RWPE2 (cell line): Measurements from ENCODE around the gene TMEM54.
A peak's percentile ranks its signal among the peaks of the same experiment; 100 is the strongest.

Experiments used
- ATAC-seq: fragments of 200-7000 bp; cut with Tn5 transposase; 3 replicates; pipeline ENCODE4 v1.9.1; 2021; ENCODE audit warnings: low read depth
- DNase-seq: peaks from one replicate; pipeline ENCODE4 v3.0.0-alpha.2; 2020; ENCODE audit warnings: low spot score
- H3K27ac ChIP-seq: fragments of 450-650 bp; 2 replicates; pipeline ENCODE4 v1.5.1; 2017; ENCODE audit warnings: mild to moderate bottlenecking; ENCODE audit not compliant: poor library complexity, severe bottlenecking
- H3K27me3 ChIP-seq: fragments of 250-450 bp; sonication (Bioruptor Pico); 2 replicates; pipeline ENCODE4 v1.5.1; 2021; ENCODE audit warnings: mild to moderate bottlenecking, moderate library complexity; ENCODE audit not compliant: insufficient read depth, poor library complexity, severe bottlenecking
- H3K36me3 ChIP-seq: fragments of 250-450 bp; sonication (Bioruptor Pico); 2 replicates; pipeline ENCODE4 v1.5.1; 2020; ENCODE audit warnings: low read depth, mild to moderate bottlenecking, moderate library complexity
- H3K4me1 ChIP-seq: fragments of 250-450 bp; sonication (Bioruptor Pico); 2 replicates; pipeline ENCODE4 v1.5.1; 2021; ENCODE audit warnings: mild to moderate bottlenecking, moderate library complexity; ENCODE audit not compliant: insufficient read depth, poor library complexity, severe bottlenecking
- H3K4me3 ChIP-seq: fragments of 250-450 bp; sonication (Bioruptor Pico); 2 replicates; pipeline ENCODE4 v1.5.1; 2021; ENCODE audit warnings: mild to moderate bottlenecking, moderate library complexity; ENCODE audit not compliant: severe bottlenecking
- H3K9me3 ChIP-seq: fragments of 250-450 bp; sonication (Bioruptor Pico); 2 replicates; pipeline ENCODE4 v1.5.1; 2021; ENCODE audit warnings: mild to moderate bottlenecking, moderate library complexity; ENCODE audit not compliant: severe bottlenecking
- TF ChIP-seq, protein P1 (sequence below): fragments of 450-650 bp; IDR thresholded peaks from one replicate; pipeline ENCODE4 v1.5.1; 2017; ENCODE audit warnings: mild to moderate bottlenecking, moderate library complexity; ENCODE audit not compliant: poor library complexity, severe bottlenecking

Gene TMEM54

DNA sequence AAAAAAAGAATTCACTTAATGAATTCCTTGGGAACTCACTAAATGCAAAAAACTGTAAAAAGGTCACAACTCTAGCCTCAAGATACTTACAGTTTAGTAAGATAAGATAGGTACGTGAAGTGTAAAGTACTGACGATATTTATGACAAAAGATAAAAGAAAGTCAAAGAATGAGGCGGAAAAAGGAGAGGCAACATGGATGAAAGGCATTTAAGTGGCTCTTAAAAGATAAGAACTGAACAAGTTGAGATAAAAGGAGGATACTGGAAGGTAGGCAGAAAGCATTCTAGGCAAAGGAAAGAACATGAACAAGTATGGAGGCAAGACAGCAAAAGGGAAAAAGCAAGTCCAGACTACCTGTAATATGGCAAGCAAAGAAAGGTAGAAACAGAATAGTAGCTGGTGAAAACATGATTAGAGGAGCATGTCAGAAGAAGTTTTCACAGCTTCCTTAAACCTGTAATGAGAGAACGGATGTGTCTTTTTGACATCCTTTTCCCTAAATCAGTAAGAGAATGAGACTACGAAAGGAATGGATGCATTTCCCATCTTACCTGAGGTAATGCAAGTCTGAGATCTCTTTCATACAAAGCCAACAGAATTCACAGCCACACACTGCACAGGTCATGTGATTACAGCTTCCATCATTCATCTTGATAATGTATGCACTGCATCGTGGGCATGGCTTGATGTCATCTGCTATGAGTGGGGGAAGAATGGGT is 46.6 kb upstream of the TMEM54 start:
- TF ChIP-seq, protein P1, sequence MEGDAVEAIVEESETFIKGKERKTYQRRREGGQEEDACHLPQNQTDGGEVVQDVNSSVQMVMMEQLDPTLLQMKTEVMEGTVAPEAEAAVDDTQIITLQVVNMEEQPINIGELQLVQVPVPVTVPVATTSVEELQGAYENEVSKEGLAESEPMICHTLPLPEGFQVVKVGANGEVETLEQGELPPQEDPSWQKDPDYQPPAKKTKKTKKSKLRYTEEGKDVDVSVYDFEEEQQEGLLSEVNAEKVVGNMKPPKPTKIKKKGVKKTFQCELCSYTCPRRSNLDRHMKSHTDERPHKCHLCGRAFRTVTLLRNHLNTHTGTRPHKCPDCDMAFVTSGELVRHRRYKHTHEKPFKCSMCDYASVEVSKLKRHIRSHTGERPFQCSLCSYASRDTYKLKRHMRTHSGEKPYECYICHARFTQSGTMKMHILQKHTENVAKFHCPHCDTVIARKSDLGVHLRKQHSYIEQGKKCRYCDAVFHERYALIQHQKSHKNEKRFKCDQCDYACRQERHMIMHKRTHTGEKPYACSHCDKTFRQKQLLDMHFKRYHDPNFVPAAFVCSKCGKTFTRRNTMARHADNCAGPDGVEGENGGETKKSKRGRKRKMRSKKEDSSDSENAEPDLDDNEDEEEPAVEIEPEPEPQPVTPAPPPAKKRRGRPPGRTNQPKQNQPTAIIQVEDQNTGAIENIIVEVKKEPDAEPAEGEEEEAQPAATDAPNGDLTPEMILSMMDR = no peak
- no peaks in the 10 kb centered on the region for H3K27me3 ChIP-seq
- peak overlapping the region; percentile 19 for H3K27ac ChIP-seq
- H3K36me3 ChIP-seq = peaks cover 60% of the 10 kb centered on the region
- H3K4me1 ChIP-seq = peaks cover 18% of the 10 kb centered on the region
- H3K4me3 ChIP-seq = no peak overlapping the region
- no peaks in the 10 kb centered on the region for H3K9me3 ChIP-seq
- no peak for DNase-seq
- no peak for ATAC-seq

GRCh38 chr1:32946413-32946812 is 45.2 kb upstream of the TMEM54 start:
- DNase-seq = no peak
- peaks cover 20% of the 10 kb centered on the region for H3K4me1 ChIP-seq
- TF ChIP-seq, protein P1 = no peak
- peaks cover 71% of the 10 kb centered on the region for H3K36me3 ChIP-seq
- H3K27ac ChIP-seq = no peak overlapping the region
- no peaks in the 10 kb centered on the region for H3K27me3 ChIP-seq
- H3K4me3 ChIP-seq = no peak overlapping the region
- no peaks in the 10 kb centered on the region for H3K9me3 ChIP-seq
- ATAC-seq = no peak

- DNase-seq (no peak), ATAC-seq (no peak)
- H3K4me3 ChIP-seq = no peak overlapping the region
- H3K27me3 ChIP-seq = no peaks in the 10 kb centered on the region
- H3K36me3 ChIP-seq = peaks cover 86% of the 10 kb centered on the region
- no peaks in the 10 kb centered on the region for H3K9me3 ChIP-seq
- TF ChIP-seq, protein P1 = no peak
- H3K4me1 ChIP-seq = peaks cover 28% of the 10 kb centered on the region
- H3K27ac ChIP-seq = no peak overlapping the region
These were observed 43.0 kb upstream of the TMEM54 start for GRCh38 chr1:32944180-32944579.

DNA sequence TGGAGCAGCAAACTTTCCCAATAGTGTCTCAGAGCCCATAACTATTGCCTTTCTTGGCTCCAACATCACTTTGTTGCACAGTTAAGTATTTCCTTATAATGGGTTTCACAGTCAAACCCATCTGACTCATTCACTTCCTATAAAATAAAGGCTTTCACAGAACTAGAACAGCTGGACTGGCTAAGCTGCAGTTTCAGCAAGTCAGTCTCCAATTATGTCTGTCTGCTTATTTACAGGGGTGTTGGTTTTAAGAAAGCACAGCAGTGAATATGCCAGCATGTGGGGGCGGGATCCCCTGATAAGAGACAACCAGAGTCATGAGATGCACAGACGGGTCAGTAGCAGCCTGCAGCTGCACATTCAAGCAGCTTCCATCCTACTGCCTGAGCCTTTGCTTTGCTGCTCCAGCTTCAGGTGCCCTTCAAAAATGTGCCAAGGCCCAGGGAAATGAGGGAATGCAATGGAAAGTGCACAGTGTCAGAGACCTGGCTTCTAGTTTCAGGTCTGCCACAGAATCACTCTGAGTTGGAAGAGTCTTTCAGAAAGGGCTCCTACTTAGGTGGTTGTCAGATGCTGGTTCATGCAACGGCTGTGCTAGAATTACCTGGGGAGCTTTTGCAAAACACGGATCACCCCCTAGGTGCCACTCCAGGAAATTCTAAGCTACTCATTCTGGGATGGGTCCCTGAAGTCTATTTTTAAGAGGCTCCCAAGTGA is 38.6 kb upstream of the TMEM54 start:
- Histone ChIP-seq H3K27ac (peak overlapping the region; percentile 22), H3K36me3 (peaks cover 80% of the 10 kb centered on the region), H3K4me3 (no peak overlapping the region), H3K27me3 (no peaks in the 10 kb centered on the region), H3K4me1 (peaks cover 21% of the 10 kb centered on the region), H3K9me3 (no peaks in the 10 kb centered on the region)
- ATAC-seq (peak; percentile 85), DNase-seq (no peak)
- TF ChIP-seq, protein P1 = no peak

DNA sequence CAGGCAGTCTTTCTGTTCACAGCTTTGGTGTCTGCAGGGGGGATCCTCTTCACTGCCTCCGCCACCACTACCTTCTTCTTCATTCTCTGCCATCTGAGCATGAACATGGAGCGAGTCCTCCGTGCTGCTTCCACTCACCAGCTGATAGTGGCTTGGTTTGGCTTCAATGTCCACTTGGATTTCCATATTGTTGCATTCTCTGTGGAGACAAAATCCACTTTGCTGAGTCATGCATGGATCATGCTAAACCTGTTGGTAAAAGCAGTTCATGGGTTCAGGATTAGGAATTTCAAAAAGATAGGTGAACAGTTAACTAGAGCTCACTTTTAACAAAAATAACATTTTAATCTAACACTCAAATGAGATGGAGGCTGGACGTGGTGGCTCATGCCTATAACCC is 35.9 kb upstream of the TMEM54 start:
- DNase-seq (no peak), ATAC-seq (no peak)
- peaks cover 59% of the 10 kb centered on the region for H3K36me3 ChIP-seq
- no peaks in the 10 kb centered on the region for H3K27me3 ChIP-seq
- no peak overlapping the region for H3K4me3 ChIP-seq
- H3K9me3 ChIP-seq = no peaks in the 10 kb centered on the region
- H3K27ac ChIP-seq = no peak overlapping the region
- H3K4me1 ChIP-seq = peaks cover 34% of the 10 kb centered on the region
- TF ChIP-seq, protein P1 = no peak
